B cell (primary cell): ENCODE measurements around the gene HYDIN. TPM values are rescaled to one million over a fixed set of nuclear protein-coding genes. Genes with fewer than 3 reads are reported as not detected.

Experiments used
- ATAC-seq: fragments of 200-7000 bp; cut with Tn5 transposase; one replicate; pipeline ENCODE4 v1.10.0; 2021; ENCODE audit warnings: low read depth, mild to moderate bottlenecking, moderate number of reproducible peaks, moderate library complexity
- CTCF ChIA-PET: fragments of 350-600 bp; sonication (Branson Sonifier 250); formaldehyde crosslinking; loops from one replicate; lab custom pipeline; 2021; ENCODE audit warnings: antibody characterized with exemption, inconsistent platforms; lab: Charles Lee
- POLR2A ChIA-PET: fragments of 350-600 bp; sonication (Branson Sonifier 250); formaldehyde crosslinking; loops from one replicate; lab custom pipeline; 2021; ENCODE audit warnings: antibody characterized with exemption; lab: Charles Lee
- DNase-seq: peaks from one replicate; pipeline ENCODE4 v3.0.0; 2013
- H2AFZ ChIP-seq: 2 replicates; pipeline ENCODE4 v1.6.1; 2012; ENCODE audit warnings: mild to moderate bottlenecking, low read depth, low read length; ENCODE audit not compliant: insufficient read depth, poor library complexity, severe bottlenecking
- H3K27ac ChIP-seq, 2 donors: 1 replicate in 1 of 2; 2 replicates in 1 of 2; pipeline ENCODE4 v1.5.1; 2012 to 2013; ENCODE audit warnings: low read length in 2 of 2, mild to moderate bottlenecking in 2 of 2, moderate library complexity in 1 of 2
- H3K27me3 ChIP-seq, 4 experiments: fragments of 200-600 bp in 1 of 4; sonication (generic) in 1 of 4; replicated peaks in 1 of 4; 1 replicate in 2 of 4; 2 replicates in 2 of 4; pipeline versions ENCODE4 v1.6.1 to v1.7.0; 2013 to 2016; ENCODE audit warnings: low read length in 3 of 4, mild to moderate bottlenecking in 2 of 4, mixed read lengths in 1 of 4, moderate library complexity in 1 of 4; ENCODE audit not compliant: insufficient read depth in 4 of 4, control insufficient read depth in 3 of 4; ENCODE audit errors: control extremely low read depth in 1 of 4
- H3K36me3 ChIP-seq, 2 experiments: replicated peaks in 1 of 2; 1 replicate in 1 of 2; 2 replicates in 1 of 2; pipeline versions ENCODE4 v1.6.1 to v1.7.1; 2013; ENCODE audit warnings: low read length in 1 of 2; ENCODE audit not compliant: insufficient read depth in 2 of 2, control insufficient read depth in 1 of 2; ENCODE audit errors: control extremely low read depth in 1 of 2, extremely low read depth in 1 of 2
- H3K4me1 ChIP-seq, 2 donors: fragments of 200-600 bp in 1 of 2; sonication (generic) in 1 of 2; 1 replicate in 1 of 2; 2 replicates in 1 of 2; pipeline versions ENCODE4 v1.5.1 to v1.6.1; 2013 to 2017; ENCODE audit warnings: low read length in 2 of 2; ENCODE audit not compliant: control insufficient read depth in 2 of 2, insufficient read depth in 2 of 2
- H3K4me2 ChIP-seq: replicated peaks from 2 replicates; pipeline ENCODE3; 2012; ENCODE audit warnings: mild to moderate bottlenecking, low read depth, low read length; ENCODE audit not compliant: poor library complexity, severe bottlenecking
- H3K4me3 ChIP-seq, 5 experiments: fragments of 200-600 bp in 1 of 5; sonication (generic) in 1 of 5; 1 replicate in 3 of 5; 2 replicates in 2 of 5; pipeline versions ENCODE4 v1.5.1 to v1.7.0; 2011 to 2016; ENCODE audit warnings: low read length in 4 of 5, mild to moderate bottlenecking in 4 of 5, low read depth in 2 of 5, control low read depth in 1 of 5, moderate library complexity in 1 of 5; ENCODE audit not compliant: insufficient read depth in 1 of 5; ENCODE audit errors: control extremely low read depth in 1 of 5, extremely low read depth in 1 of 5
- H3K79me2 ChIP-seq: fragments of 200-600 bp; sonication (generic); one replicate; pipeline ENCODE4 v1.6.0; 2016; ENCODE audit warnings: low read length; ENCODE audit not compliant: control insufficient read depth, insufficient read depth
- H3K9ac ChIP-seq: fragments of 200-600 bp; sonication (generic); 2 replicates; pipeline ENCODE4 v1.6.1; 2017; ENCODE audit warnings: mild to moderate bottlenecking, low read length, moderate library complexity
- H3K9me3 ChIP-seq, 3 donors: one replicate each; pipeline versions ENCODE4 v1.6.1 to v1.7.1; 2013; ENCODE audit warnings: low read length in 2 of 3; ENCODE audit not compliant: control insufficient read depth in 2 of 3, insufficient read depth in 1 of 3; ENCODE audit errors: control extremely low read depth in 1 of 3
- H4K20me1 ChIP-seq: 2 replicates; pipeline ENCODE4 v1.6.0; 2012; ENCODE audit warnings: mild to moderate bottlenecking, low read length; ENCODE audit not compliant: insufficient read depth, control insufficient read depth, poor library complexity, severe bottlenecking
- H3K27ac Mint-ChIP-seq: one replicate; pipeline ENCODE4 v1.8.0; 2021; ENCODE audit warnings: mixed read lengths
- H3K27me3 Mint-ChIP-seq: one replicate; pipeline ENCODE4 v1.8.0; 2021; ENCODE audit warnings: mixed read lengths
- H3K4me1 Mint-ChIP-seq: one replicate; pipeline ENCODE4 v1.8.0; 2021; ENCODE audit warnings: mixed read lengths
- H3K4me3 Mint-ChIP-seq: one replicate; pipeline ENCODE4 v1.8.0; 2021; ENCODE audit warnings: mixed read lengths
- H3K9me3 Mint-ChIP-seq: one replicate; pipeline ENCODE4 v1.8.0; 2022; ENCODE audit warnings: mixed read lengths; ENCODE audit not compliant: insufficient read depth
- EZH2 ChIP-seq: IDR thresholded peaks from 2 replicates; pipeline ENCODE4 v1.6.1; 2012; ENCODE audit warnings: borderline replicate concordance, low read depth, mild to moderate bottlenecking, moderate library complexity, low read length; ENCODE audit not compliant: insufficient read depth, poor library complexity, severe bottlenecking
- WGBS: methylation state at CpG from one replicate; pipeline ENCODE4 v1.1.5; 2013; ENCODE audit warnings: missing lambda C conversion rate; ENCODE audit not compliant: insufficient coverage; 5-methylcytosine and 5-hydroxymethylcytosine counted together
- intact Hi-C: fragments of 100-400 bp; cut with micrococcal nuclease; formaldehyde crosslinking; loops from one replicate; pipeline ENCODE4 v1.10.0; 2022
- polyA plus RNA-seq: library from polyadenylated mRNA; depleted of rRNA; stranded (reverse); fragments of >200 nt; gene quantifications from 2 replicates; pipeline ENCODE4 v1.2.3, GENCODE V29; 2012
- total RNA-seq, 2 donors: library from RNA; stranded (reverse); fragments of 120-200 nt in 1 of 2; gene quantifications; 1 replicate in 1 of 2; 2 replicates in 1 of 2; pipeline versions ENCODE4 v1.2.3 to v1.2.4, GENCODE V29; 2013 to 2022
- TF ChIP-seq, protein P1 (sequence below): fragments of 200-600 bp; IDR thresholded peaks from one replicate; pipeline ENCODE4 v1.8.0; 2022; ENCODE audit warnings: antibody characterized with exemption, mild to moderate bottlenecking

The HYDIN gene
- total and polyA plus RNA-seq, 2 donors (not counting 1 experiment from before 2014, with no cell fraction given) = 0.10 TPM; not detected in 1

DNA sequence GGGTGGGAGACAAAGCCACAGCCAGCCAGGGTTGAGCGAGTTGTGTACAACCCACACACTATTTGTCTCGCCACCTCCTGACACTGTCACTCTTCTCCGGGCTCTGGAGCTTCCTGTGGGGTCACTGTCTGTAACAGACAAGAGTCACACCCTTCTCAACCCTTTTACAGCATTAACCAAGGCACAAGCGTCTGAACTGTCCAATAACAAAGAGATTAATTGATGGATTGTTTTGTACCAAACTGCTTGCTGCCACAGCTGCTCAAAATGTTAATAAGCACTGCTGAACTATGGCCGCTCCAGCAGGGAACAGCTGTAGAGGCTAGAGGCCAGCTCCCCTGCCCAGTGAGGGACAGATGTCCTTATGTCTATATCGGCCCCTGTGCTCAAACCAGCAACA is 25.2 kb upstream of the HYDIN start:
- DNase-seq (no peak), ATAC-seq (no peak)
- H3K36me3 ChIP-seq = no peaks in the 10 kb centered on the region
- Mint-ChIP-seq H3K27ac (no peak overlapping the region), H3K27me3 (peaks cover 3% of the 10 kb centered on the region), H3K4me1 (peaks cover 14% of the 10 kb centered on the region), H3K9me3 (no peaks in the 10 kb centered on the region), H3K4me3 (no peak overlapping the region)
- TF ChIP-seq EZH2 = no peak
- TF ChIP-seq, protein P1, sequence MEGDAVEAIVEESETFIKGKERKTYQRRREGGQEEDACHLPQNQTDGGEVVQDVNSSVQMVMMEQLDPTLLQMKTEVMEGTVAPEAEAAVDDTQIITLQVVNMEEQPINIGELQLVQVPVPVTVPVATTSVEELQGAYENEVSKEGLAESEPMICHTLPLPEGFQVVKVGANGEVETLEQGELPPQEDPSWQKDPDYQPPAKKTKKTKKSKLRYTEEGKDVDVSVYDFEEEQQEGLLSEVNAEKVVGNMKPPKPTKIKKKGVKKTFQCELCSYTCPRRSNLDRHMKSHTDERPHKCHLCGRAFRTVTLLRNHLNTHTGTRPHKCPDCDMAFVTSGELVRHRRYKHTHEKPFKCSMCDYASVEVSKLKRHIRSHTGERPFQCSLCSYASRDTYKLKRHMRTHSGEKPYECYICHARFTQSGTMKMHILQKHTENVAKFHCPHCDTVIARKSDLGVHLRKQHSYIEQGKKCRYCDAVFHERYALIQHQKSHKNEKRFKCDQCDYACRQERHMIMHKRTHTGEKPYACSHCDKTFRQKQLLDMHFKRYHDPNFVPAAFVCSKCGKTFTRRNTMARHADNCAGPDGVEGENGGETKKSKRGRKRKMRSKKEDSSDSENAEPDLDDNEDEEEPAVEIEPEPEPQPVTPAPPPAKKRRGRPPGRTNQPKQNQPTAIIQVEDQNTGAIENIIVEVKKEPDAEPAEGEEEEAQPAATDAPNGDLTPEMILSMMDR = no peak
- peaks cover 10 to 13% of the 10 kb centered on the region in 2 donors for H3K4me1 ChIP-seq
- ChIA-PET POLR2A (no interaction called here), CTCF (interaction anchor here (1.1 to 1.3 kb wide), 3 partner anchors 19 to 57 kb away, joined by 3 to 7 read pairs (median 3); no protein-coding TSS in a partner anchor)
- no peak overlapping the region for H2AFZ ChIP-seq
- no peaks in the 10 kb centered on the region for H3K27me3 ChIP-seq
- intact Hi-C loops = no loop called here
- no peaks in the 10 kb centered on the region for H4K20me1 ChIP-seq
- peak overlapping the region; percentile 26 for H3K4me2 ChIP-seq
- 60% methylated on average over 2 of the region's 6 CpGs for WGBS
- no peak overlapping the region for H3K4me3 ChIP-seq
- no peak overlapping the region for H3K9ac ChIP-seq
- no peak overlapping the region for H3K27ac ChIP-seq
- no peaks in the 10 kb centered on the region for H3K9me3 ChIP-seq
- no peaks in the 10 kb centered on the region for H3K79me2 ChIP-seq

DNA sequence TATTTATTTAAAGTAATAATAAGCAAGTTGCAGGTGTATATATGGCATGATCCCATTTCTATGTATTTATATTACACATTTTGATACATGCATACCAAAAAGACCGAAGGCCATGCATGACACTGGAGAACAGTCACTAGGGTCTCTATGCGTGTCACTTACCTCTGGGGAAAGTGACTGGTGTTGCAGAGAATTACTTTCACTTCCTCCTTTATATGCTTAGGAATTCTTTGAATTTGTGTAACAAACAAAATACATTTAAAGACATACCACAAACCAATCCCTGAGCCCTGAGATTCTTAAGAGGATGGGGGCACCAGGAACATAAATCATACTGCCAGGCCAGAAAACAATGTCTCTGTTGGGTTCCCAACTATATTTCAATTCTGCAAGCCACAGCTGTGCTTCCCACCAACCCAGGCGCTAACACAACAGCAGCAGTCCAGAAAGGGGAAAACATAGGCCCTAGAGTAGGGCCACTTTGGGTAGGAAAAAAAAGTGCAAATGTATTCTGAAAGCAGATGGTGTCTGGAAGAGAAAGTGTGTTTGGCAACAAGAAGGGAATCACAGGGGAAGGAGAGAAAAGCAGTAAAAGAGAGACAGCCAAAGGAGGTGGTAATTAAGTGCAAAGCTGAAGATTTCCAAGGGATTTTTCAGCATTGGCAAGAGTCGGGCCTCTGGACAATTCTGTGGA is 24.5 kb upstream of the HYDIN start:
- no peak overlapping the region for H3K4me3 ChIP-seq
- no peak overlapping the region for H2AFZ ChIP-seq
- no peak overlapping the region for H3K4me2 ChIP-seq
- H3K4me1 Mint-ChIP-seq = peaks cover 14% of the 10 kb centered on the region
- intact Hi-C loops = no loop called here
- no peak overlapping the region for H3K9ac ChIP-seq
- ChIA-PET CTCF (interaction anchor here (1.1 to 1.3 kb wide), 3 partner anchors 35 to 57 kb away, joined by 3 to 7 read pairs (median 4); no protein-coding TSS in a partner anchor), POLR2A (no interaction called here)
- TF ChIP-seq, protein P1 = no peak
- no peak for TF ChIP-seq EZH2
- H4K20me1 ChIP-seq = no peaks in the 10 kb centered on the region
- H3K27ac ChIP-seq = no peak overlapping the region
- DNase-seq (peak; percentile 21), ATAC-seq (peak; percentile 28)
- H3K27me3 Mint-ChIP-seq = peaks cover 3% of the 10 kb centered on the region
- H3K27ac Mint-ChIP-seq = peak overlapping the region; percentile 1
- no peaks in the 10 kb centered on the region for H3K36me3 ChIP-seq
- peak overlapping the region; percentile 16 for H3K4me3 Mint-ChIP-seq
- no CpG with 5 or more reads among the region's 4 CpGs for WGBS
- H3K79me2 ChIP-seq = no peaks in the 10 kb centered on the region
- H3K9me3 Mint-ChIP-seq = no peaks in the 10 kb centered on the region
- H3K27me3 ChIP-seq = no peaks in the 10 kb centered on the region
- peaks cover 10 to 13% of the 10 kb centered on the region in 2 donors for H3K4me1 ChIP-seq
- H3K9me3 ChIP-seq = no peaks in the 10 kb centered on the region
